NCI-H2107 treated with DMSO at 0.1 percent for 48 hours (cell line): Measurements from ENCODE around the gene PLAAT3.
A peak's percentile ranks its signal among the peaks of the same experiment; 100 is the strongest.
"Not testable (repeated sequence)": the region's sequence is repeated elsewhere in the genome, so short reads cannot be mapped to it uniquely, and the experiment has no call there.

Experiments
- DNase-seq: peaks from one replicate; lab custom pipeline; 2025; ENCODE audit not compliant: unreplicated experiment; lab: John Stamatoyannopoulos, UW

The PLAAT3 gene

GRCh38 chr11:63547061-63547460 lies 67.2 kb downstream of the PLAAT3 start:
- no peak for DNase-seq

GRCh38 chr11:63543711-63544110 lies 70.5 kb downstream of the PLAAT3 start:
- no peak for DNase-seq

- not testable (repeated sequence) for DNase-seq
These were observed 71.7 kb downstream of the PLAAT3 start for GRCh38 chr11:63542506-63542905.

GRCh38 chr11:63537293-63538101 lies 76.7 kb downstream of the PLAAT3 start:
- DNase-seq = peak; percentile 44

- peak; percentile 44 for DNase-seq
These were observed 77.5 kb downstream of the PLAAT3 start, which contains the start of gene PLAAT4 for GRCh38 chr11:63536669-63537292. Gene PLAAT4, plus strand, starts transcription at chr11:63536808. Its CDS starts 61 bp downstream, at chr11:63536869.

GRCh38 chr11:63535734-63536133 lies 78.5 kb downstream of the PLAAT3 start:
- no peak for DNase-seq

- DNase-seq = no peak
These were observed 79.3 kb downstream of the PLAAT3 start for GRCh38 chr11:63534895-63535461.

GRCh38 chr11:63534076-63534475 lies 80.2 kb downstream of the PLAAT3 start:
- DNase-seq = no peak

- no peak for DNase-seq
These were observed 81.3 kb downstream of the PLAAT3 start for GRCh38 chr11:63532799-63533475.

- DNase-seq = no peak
These were observed 82.1 kb downstream of the PLAAT3 start for GRCh38 chr11:63532117-63532516.

- not testable (repeated sequence) for DNase-seq
These were observed 83.0 kb downstream of the PLAAT3 start for GRCh38 chr11:63531074-63531792.

GRCh38 chr11:63530021-63530420 lies 84.2 kb downstream of the PLAAT3 start:
- no peak for DNase-seq

GRCh38 chr11:63529373-63529772 lies 84.9 kb downstream of the PLAAT3 start:
- DNase-seq = not testable (repeated sequence)

- DNase-seq = not testable (repeated sequence)
These were observed 85.4 kb downstream of the PLAAT3 start for GRCh38 chr11:63528729-63529278.

- DNase-seq = not testable (repeated sequence)
These were observed 86.1 kb downstream of the PLAAT3 start for GRCh38 chr11:63528156-63528555.

- no peak for DNase-seq
These were observed 86.6 kb downstream of the PLAAT3 start for GRCh38 chr11:63527667-63528066.
